DND-41 (cell line): Measurements from ENCODE around the gene FBXO28.

Experiments
- ATAC-seq: fragments of 200-7000 bp; cut with Tn5 transposase; 3 replicates; pipeline ENCODE4 v1.9.1; 2021; ENCODE audit warnings: low read depth; ENCODE audit not compliant: insufficient read depth
- DNase-seq: peaks from one replicate; pipeline ENCODE4 v3.0.0-alpha.2; 2020
- H2AFZ ChIP-seq: 2 replicates; pipeline ENCODE4 v1.6.0; 2012; ENCODE audit warnings: low read depth, low read length
- H3K27ac ChIP-seq: 2 replicates; pipeline ENCODE4 v1.5.1; 2012; ENCODE audit warnings: low read length, inconsistent platforms
- H3K27me3 ChIP-seq: fragments of 200-600 bp; sonication (generic); 2 replicates; pipeline ENCODE4 v1.6.0; 2012; ENCODE audit warnings: low read length, mild to moderate bottlenecking, inconsistent platforms; ENCODE audit not compliant: insufficient read depth, poor library complexity
- H3K36me3 ChIP-seq: 2 replicates; pipeline ENCODE4 v1.5.1; 2012; ENCODE audit warnings: low read length, inconsistent platforms; ENCODE audit not compliant: insufficient read depth
- H3K4me1 ChIP-seq: 2 replicates; pipeline ENCODE4 v1.5.1; 2012; ENCODE audit warnings: mild to moderate bottlenecking, low read length; ENCODE audit not compliant: insufficient read depth
- H3K4me2 ChIP-seq: 2 replicates; pipeline ENCODE4 v1.6.0; 2012; ENCODE audit warnings: mild to moderate bottlenecking, moderate library complexity, low read length, inconsistent platforms; ENCODE audit not compliant: insufficient read depth
- H3K4me3 ChIP-seq, 2 experiments: fragments of 200-600 bp in 1 of 2; shearing (Covaris generic) in 1 of 2; 2 replicates each; pipeline ENCODE4 v1.5.1; 2012 to 2016; ENCODE audit warnings: inconsistent platforms in 2 of 2, low read length in 2 of 2, mild to moderate bottlenecking in 2 of 2, low read depth in 1 of 2, moderate library complexity in 1 of 2
- H3K79me2 ChIP-seq: 2 replicates; pipeline ENCODE4 v1.6.0; 2012; ENCODE audit warnings: low read length, inconsistent platforms; ENCODE audit not compliant: insufficient read depth
- H3K9ac ChIP-seq: 2 replicates; pipeline ENCODE4 v1.6.0; 2012; ENCODE audit warnings: low read depth, mild to moderate bottlenecking, inconsistent platforms, low read length, moderate library complexity
- H3K9me3 ChIP-seq: 2 replicates; pipeline ENCODE4 v1.5.1; 2012; ENCODE audit warnings: low read length, moderate library complexity, mild to moderate bottlenecking, inconsistent platforms; ENCODE audit not compliant: insufficient read depth, severe bottlenecking
- H4K20me1 ChIP-seq: 2 replicates; pipeline ENCODE4 v1.6.0; 2012; ENCODE audit warnings: low read length; ENCODE audit not compliant: insufficient read depth
- CTCF ChIP-seq: IDR thresholded peaks from 2 replicates; pipeline ENCODE4 v1.5.1; 2012; ENCODE audit warnings: borderline replicate concordance, low read length, moderate library complexity, mild to moderate bottlenecking; ENCODE audit not compliant: poor library complexity, severe bottlenecking; ENCODE audit errors: extremely low read depth
- EZH2 ChIP-seq: IDR thresholded peaks from 3 replicates; pipeline ENCODE4 v1.6.1; 2012; ENCODE audit warnings: borderline replicate concordance, low read depth, mild to moderate bottlenecking, moderate library complexity, low read length, inconsistent platforms; ENCODE audit not compliant: severe bottlenecking

Gene FBXO28

DNA sequence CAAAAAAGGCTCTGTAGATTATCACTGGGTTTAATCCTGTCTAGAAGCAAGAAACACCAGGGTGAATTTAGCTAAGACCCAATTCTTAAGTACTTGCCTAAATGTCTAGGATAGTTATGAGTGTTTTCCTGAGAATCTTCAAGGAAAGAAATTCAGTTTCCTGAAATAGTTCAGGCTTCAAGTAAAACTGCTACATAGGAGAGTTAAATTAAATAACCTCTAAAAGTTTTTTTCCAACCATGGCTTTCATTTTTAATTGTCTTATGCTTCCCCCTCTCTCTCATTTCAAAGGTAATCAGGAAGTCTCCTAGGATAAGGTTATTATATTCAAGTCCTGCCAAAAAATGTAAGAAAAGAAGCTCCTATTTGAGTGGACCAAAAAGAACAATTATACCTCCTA is 46.7 kb upstream of the FBXO28 start:
- H3K4me2 ChIP-seq, result no peak overlapping the region
- H2AFZ ChIP-seq, result no peak overlapping the region
- H3K27me3 ChIP-seq, result peaks cover 21% of the 10 kb centered on the region
- H3K9ac ChIP-seq, result no peak overlapping the region
- TF ChIP-seq EZH2 (no peak), CTCF (no peak)
- H4K20me1 ChIP-seq, result no peaks in the 10 kb centered on the region
- no peaks in the 10 kb centered on the region for H3K79me2 ChIP-seq
- no peaks in the 10 kb centered on the region for H3K9me3 ChIP-seq
- no peak for DNase-seq
- no peak for ATAC-seq
- H3K4me1 ChIP-seq, result no peaks in the 10 kb centered on the region
- no peak overlapping the region for H3K27ac ChIP-seq
- H3K36me3 ChIP-seq, result no peaks in the 10 kb centered on the region
- H3K4me3 ChIP-seq, result no peak overlapping the region

- Histone ChIP-seq H2AFZ (no peak overlapping the region), H3K4me1 (no peaks in the 10 kb centered on the region), H3K9me3 (no peaks in the 10 kb centered on the region), H3K27me3 (peaks cover 24% of the 10 kb centered on the region), H3K79me2 (no peaks in the 10 kb centered on the region), H3K9ac (no peak overlapping the region), H4K20me1 (no peaks in the 10 kb centered on the region), H3K4me2 (no peak overlapping the region), H3K27ac (no peak overlapping the region), H3K36me3 (no peaks in the 10 kb centered on the region), H3K4me3 (no peak overlapping the region)
- ATAC-seq, result no peak
- no peak for DNase-seq
- TF ChIP-seq EZH2 (no peak), CTCF (no peak)
These were observed 46.1 kb upstream of the FBXO28 start for GRCh38 chr1:224067621-224068457.

DNA sequence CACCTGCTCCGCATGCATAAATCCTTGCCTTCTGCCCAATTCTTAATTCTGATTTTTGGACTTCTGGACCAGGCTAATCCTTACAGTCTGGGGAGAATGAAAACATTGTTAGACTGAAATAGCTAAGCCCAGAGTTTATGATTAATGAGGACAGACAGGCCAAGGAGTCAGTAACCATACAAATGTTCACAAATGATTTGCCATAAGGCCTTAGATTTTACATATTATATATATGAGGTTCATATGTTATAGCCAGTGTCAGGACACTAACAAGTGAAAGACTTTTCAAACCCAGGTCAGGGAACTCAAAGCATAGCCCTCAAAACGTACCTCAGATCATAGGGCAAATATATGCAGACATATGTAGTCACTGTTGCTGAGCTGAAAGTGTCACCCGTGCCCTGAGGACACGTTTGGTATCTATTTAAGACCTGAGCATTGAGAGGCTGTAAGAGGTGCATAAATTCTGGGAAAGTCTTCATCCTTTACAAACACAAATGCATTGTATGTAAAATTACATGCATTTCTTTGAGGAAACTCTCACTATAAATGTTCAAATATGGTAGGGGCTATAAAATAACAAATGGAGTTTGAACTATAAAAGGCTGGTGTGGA is 45.3 kb upstream of the FBXO28 start:
- H3K27me3 ChIP-seq, result peaks cover 26% of the 10 kb centered on the region

More for the DNA sequence above, 45.3 kb upstream of the FBXO28 start:
- Histone ChIP-seq H2AFZ (no peak overlapping the region), H3K4me3 (no peak overlapping the region), H3K9ac (no peak overlapping the region), H3K4me1 (no peaks in the 10 kb centered on the region), H3K9me3 (no peaks in the 10 kb centered on the region), H3K27ac (no peak overlapping the region), H4K20me1 (no peaks in the 10 kb centered on the region), H3K36me3 (no peaks in the 10 kb centered on the region), H3K79me2 (no peaks in the 10 kb centered on the region), H3K4me2 (no peak overlapping the region)
- DNase-seq, result no peak
- no peak for ATAC-seq
- TF ChIP-seq EZH2, result no peak
- TF ChIP-seq CTCF, result no peak
